GM21786 (cell line): Measurements from ENCODE around the gene GABRR3.

ENCODE experiments used
- ATAC-seq: cut with Tn5 transposase; IDR thresholded peaks from one replicate; pipeline ENCODE4 v1.9.1; 2021; ENCODE audit not compliant: unreplicated experiment

Gene GABRR3

GRCh38 chr3:97958796-97959195 lies 76.3 kb downstream of the GABRR3 start:
- no peak for ATAC-seq

GRCh38 chr3:97958396-97958795 lies 76.7 kb downstream of the GABRR3 start:
- ATAC-seq: no peak

- no peak for ATAC-seq
These were observed 77.4 kb downstream of the GABRR3 start for GRCh38 chr3:97957617-97958311.

GRCh38 chr3:97956051-97956450 lies 79.1 kb downstream of the GABRR3 start:
- no peak for ATAC-seq

GRCh38 chr3:97954228-97954827 lies 80.8 kb downstream of the GABRR3 start:
- peak; percentile 56 for ATAC-seq

GRCh38 chr3:97952872-97953271 lies 82.2 kb downstream of the GABRR3 start:
- ATAC-seq: no peak

- ATAC-seq: no peak
These were observed 82.8 kb downstream of the GABRR3 start for GRCh38 chr3:97952280-97952679.

- no peak for ATAC-seq
These were observed 84.8 kb downstream of the GABRR3 start for GRCh38 chr3:97950360-97950759.

GRCh38 chr3:97949743-97950142 lies 85.4 kb downstream of the GABRR3 start:
- no peak for ATAC-seq

GRCh38 chr3:97949110-97949485 lies 86.0 kb downstream of the GABRR3 start:
- no peak for ATAC-seq

- ATAC-seq: no peak
These were observed 86.6 kb downstream of the GABRR3 start for GRCh38 chr3:97948351-97949109.

- ATAC-seq: no peak
These were observed 92.1 kb downstream of the GABRR3 start for GRCh38 chr3:97942801-97943546.

GRCh38 chr3:97940034-97940433 lies 95.1 kb downstream of the GABRR3 start:
- no peak for ATAC-seq

- no peak for ATAC-seq
These were observed 95.7 kb downstream of the GABRR3 start for GRCh38 chr3:97939401-97939800.

GRCh38 chr3:97938444-97938843 lies 96.7 kb downstream of the GABRR3 start:
- no peak for ATAC-seq

GRCh38 chr3:97937205-97937604 lies 97.9 kb downstream of the GABRR3 start:
- ATAC-seq: no peak

GRCh38 chr3:97935842-97936241 lies 99.3 kb downstream of the GABRR3 start:
- no peak for ATAC-seq
